Stimulated activated CD4-positive, alpha-beta T cell treated with anti-CD3 and anti-CD28 coated beads, TNF-alpha, amount 100 ng/mL, for 4 hours (primary cell): ENCODE measurements around the gene RRP9.

Experiments
- DNase-seq, 3 experiments: peaks; one replicate each; pipeline ENCODE4 v3.0.0-alpha.2; 2020; ENCODE audit warnings: low read depth in 3 of 3

The RRP9 gene

DNA sequence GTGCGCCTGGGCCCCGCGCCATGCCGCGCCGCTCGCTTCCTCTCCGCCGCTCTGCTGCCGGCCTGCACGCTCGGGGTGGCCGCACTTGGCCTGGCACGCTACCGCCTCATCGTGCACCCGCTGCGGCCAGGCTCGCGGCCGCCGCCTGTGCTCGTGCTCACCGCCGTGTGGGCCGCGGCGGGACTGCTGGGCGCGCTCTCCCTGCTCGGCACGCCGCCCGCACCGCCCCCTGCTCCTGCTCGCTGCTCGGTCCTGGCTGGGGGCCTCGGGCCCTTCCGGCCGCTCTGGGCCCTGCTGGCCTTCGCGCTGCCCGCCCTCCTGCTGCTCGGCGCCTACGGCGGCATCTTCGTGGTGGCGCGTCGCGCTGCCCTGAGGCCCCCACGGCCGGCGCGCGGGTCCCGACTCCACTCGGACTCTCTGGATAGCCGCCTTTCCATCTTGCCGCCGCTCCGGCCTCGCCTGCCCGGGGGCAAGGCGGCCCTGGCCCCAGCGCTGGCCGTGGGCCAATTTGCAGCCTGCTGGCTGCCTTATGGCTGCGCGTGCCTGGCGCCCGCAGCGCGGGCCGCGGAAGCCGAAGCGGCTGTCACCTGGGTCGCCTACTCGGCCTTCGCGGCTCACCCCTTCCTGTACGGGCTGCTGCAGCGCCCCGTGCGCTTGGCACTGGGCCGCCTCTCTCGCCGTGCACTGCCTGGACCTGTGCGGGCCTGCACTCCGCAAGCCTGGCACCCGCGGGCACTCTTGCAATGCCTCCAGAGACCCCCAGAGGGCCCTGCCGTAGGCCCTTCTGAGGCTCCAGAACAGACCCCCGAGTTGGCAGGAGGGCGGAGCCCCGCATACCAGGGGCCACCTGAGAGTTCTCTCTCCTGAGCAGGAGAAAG is 14.4 kb upstream of the RRP9 start:
- no peak for DNase-seq

DNA sequence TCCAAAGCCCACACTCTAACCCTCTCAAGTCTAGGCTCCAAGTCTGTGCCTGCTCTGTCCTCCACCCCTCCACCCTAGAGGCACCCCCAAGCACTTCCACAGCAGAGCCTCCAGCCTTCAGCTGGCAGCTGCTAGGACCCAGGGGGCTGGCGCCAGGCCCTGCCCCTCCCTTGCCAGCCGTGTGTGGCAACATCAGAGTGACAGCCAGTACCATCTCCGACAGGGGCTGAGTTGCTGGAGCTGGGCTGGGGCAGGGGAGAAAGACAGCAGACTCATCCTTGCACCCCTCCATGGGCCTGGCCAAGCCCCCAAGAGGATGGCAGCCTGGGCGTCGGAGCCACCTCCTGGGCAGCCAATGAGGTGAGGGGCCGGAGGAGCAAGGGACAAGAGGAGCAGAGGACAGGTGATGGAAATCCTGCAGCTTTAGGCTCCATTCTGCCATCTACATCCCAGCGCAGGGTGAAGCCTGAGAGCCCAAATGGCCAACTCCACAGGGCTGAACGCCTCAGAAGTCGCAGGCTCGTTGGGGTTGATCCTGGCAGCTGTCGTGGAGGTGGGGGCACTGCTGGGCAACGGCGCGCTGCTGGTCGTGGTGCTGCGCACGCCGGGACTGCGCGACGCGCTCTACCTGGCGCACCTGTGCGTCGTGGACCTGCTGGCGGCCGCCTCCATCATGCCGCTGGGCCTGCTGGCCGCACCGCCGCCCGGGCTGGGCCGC is 13.6 kb upstream of the RRP9 start, which contains the start of gene GPR62:
Gene GPR62, plus strand, starts transcription at position 207 of the 718 bp plus-strand sequence. Its CDS starts 272 bp downstream, at position 479.
- no peak for DNase-seq

DNA sequence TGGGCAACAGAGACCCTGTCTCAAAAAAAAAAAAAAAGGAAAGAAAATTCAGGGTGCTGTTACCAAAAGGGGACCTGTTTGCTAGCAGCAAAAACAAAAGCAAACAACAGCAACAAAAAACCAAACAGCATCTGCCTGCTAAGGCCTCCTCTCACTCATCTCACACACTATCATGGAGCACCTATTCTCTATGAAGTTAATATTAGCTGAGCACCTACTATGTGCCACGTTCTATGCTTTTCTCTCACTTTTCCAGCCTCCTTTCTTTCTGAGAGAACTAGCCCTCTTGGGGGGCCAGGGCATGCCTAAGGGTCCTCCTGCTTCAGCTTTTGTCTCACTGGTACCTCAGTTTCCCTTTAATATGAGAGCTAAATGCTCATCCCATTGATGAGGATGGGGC is 13.0 kb upstream of the RRP9 start:
- DNase-seq = no peak

DNA sequence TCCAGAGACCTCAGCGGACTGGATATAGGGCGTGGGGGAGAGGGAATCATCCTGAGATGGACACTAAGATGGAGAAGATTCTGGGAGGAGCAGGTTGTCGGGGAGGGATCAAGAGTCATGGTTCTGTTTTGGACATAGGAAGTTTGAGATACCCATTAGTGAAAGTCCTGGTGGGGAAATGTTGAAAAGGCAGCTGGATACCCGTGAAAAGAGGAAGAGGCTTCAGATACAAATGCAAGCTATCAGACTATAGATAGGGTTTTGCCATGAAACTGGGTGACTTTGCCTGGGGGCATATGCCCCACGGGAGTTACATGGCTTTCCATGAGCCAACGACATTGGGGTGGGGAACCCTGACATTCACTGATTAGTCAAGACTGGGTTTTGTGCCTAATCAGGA is 12.4 kb upstream of the RRP9 start:
- no peak for DNase-seq

DNA sequence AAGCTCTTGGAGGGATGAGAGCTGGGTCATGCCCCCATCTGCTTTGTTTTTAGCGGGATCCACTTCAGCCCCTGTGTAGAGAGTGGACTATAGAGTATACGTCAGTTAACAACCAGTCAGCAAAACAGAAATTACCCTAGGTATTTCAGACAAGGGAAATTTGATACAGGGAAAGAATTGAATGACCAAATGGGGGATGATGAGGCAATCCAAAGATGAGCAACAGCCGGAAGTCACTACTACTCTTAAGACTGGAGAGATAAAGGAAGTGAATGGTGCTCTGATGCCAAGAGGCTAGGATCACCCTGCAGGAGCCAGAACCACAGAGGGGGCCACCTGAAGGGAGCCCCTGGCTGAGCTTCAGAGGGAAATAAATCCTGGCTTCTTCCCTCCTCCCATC is 11.7 kb upstream of the RRP9 start:
- no peak for DNase-seq

DNA sequence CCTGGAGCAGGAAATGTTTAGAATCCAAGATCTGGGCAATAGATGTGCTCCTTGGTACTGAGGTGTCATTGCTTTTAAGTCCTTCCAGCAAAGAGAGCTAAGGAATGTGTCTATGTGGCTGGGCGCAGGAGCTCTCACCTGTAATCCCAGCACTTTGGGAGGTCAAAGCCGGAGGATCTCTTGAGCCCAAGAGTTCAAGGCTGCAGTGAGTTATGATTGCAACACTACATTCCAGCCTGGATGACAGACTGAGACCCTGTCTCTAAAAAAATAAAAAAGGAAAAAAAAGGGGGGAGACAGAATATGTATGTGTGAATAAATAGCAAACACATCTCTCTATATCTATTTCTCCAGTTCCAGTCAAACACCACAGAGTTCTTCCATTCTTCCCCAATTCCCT is 9.2 kb upstream of the RRP9 start:
- DNase-seq = no peak

DNA sequence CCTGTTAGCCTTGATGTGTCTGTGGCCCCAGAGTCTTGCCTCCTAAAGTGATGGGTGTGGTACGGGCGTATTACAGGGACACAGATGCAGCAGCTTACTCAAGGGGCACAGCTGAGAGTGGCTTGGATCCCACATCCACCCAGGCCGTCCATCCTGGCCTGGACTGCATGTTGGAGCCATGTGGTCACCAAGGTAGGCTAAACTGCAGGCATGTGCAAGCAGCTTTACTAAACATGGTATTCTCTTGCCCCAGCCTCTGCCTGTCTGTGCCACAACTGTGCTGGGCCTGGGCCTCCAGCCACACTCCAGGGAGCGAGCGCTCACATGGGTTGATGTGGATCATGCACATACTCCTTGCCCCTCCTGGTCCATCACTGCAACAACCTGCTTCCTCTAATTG is 7.4 kb upstream of the RRP9 start:
- no peak for DNase-seq

DNA sequence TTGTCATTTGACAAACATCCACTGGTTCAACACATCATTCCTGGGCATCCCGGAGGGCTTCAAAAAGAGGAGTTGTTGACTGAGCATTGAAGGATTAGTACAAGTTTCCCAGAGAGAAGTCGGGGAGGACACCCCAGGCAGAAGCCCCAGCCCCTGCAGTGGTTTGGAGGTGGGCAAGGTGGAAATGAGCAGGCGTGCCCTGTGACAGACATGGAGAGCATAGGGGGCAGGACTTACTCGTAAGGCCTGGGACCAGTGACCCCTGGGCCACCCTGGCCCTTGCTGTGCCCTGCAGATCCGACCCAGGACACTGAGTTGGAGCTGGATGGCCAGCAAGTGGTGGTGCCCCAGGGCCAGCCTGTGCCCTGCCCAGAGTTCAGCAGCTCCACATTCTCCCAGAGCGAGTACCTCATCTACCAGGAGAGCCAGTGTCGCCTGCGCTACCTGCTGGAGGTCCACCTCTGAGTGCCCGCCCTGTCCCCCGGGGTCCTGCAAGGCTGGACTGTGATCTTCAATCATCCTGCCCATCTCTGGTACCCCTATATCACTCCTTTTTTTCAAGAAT is 6.4 kb upstream of the RRP9 start:
- no peak for DNase-seq

DNA sequence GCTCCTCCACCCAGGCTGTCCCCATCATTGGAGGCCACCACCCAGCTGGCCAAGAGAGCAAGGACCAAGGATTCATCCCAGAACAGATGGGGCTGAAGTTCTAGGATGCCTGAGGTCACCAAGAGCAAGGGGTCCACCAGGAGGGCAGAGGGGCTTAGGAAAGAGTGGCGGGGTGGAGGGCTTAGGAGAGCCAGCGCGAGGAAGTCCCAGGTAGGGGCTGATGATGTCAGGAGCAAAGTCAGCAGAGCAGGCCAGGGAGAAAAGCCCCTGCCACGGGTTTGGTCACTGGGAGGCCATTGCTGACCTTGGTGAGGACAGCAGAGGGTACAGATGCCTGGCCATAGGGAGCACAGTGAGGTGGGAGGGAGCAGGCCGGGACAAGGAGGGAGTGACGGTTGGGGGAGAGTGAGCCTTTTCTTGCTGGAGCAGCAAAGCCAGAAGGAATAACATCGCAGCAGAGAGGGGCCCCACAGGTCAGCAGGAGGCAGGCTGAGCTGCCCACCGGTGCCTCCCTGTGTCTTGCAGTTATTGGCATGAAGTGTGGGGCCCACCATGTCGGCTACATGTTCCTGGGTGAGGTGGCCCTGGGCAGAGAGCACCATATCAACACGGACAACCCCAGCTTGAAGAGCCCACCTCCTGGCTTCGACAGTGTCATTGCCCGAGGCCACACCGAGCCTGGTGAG is 5.7 kb upstream of the RRP9 start:
- DNase-seq = no peak

DNA sequence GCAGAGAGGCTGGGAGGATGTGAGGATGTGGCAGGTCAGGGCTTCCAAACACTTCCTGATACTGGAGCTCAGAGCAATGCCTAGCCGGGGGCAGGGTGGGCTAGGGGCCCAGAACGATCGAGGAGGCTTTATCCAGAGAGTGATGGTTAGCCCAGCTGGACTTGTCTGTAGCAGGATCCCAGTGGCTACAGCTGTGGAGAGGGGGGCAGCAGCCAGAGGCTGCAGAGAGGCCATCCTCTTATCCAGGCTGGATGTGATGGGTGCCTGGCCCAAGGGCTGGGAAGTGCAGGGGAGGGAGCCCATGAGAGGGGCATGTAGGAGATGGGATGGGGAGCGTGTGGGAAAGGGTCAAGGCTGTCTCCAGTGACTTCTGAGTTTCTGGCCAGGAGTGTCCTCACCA is 5.1 kb upstream of the RRP9 start:
- DNase-seq = no peak

DNA sequence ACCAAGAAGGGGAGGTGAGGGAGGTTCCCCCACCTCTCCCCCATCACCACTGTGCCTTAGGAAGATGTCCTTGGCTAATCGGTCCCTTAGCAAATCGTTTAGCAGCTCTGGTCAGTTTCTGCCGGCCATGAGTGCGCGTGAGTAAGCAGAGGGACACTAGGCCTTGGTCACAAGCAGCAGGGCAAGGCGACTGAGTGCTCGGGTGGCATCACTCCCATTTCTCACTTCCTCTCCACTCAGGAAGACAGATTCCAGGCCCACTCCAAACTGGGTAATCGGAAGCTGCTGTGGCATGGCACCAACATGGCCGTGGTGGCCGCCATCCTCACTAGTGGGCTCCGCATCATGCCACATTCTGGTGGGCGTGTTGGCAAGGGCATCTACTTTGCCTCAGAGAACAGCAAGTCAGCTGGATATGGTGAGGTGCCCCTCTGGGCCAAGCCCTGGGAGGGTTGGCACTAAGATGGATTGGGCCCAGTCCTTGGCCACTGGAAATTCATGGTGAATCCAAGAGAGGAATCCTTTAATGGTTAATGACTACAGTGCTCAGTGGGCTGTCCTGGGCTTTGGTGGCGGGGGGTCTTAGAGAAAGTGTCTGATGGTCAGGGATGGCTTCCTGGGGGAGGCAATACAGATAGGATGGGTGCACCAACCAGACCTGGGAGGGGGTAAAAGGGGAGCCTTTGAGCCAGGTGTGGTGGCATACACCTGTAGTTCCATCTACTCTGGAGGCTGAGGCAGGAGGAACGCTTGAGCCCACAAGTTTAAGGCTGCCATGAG is 4.4 kb upstream of the RRP9 start:
- no peak for DNase-seq

DNA sequence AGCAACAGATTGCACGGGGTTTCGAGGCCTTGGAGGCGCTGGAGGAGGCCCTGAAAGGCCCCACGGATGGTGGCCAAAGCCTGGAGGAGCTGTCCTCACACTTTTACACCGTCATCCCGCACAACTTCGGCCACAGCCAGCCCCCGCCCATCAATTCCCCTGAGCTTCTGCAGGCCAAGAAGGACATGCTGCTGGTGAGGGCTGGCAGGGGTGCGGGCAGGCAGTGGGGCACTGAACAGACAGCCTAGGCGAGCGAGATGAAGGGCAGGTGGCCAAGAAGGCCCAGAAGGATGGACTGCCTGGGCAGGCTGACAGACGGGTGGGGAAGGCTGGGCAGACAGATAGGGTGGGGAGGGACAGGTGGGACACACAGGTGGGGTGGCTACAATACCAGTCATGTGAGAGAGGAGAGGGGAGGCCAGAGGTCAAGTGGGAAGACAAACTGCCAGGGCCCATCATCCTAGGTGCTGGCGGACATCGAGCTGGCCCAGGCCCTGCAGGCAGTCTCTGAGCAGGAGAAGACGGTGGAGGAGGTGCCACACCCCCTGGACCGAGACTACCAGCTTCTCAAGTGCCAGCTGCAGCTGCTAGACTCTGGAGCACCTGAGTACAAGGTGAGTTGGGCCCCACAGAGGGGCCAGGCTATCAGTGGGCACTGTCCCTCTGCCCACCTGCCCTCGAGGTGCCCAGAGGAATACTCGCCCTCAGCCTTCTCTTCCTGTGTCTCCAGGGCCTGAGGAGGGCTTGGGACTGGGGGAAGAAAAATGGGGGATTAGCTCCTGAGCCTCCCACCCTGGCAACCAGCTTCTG is 3.5 kb upstream of the RRP9 start:
- DNase-seq = no peak

DNA sequence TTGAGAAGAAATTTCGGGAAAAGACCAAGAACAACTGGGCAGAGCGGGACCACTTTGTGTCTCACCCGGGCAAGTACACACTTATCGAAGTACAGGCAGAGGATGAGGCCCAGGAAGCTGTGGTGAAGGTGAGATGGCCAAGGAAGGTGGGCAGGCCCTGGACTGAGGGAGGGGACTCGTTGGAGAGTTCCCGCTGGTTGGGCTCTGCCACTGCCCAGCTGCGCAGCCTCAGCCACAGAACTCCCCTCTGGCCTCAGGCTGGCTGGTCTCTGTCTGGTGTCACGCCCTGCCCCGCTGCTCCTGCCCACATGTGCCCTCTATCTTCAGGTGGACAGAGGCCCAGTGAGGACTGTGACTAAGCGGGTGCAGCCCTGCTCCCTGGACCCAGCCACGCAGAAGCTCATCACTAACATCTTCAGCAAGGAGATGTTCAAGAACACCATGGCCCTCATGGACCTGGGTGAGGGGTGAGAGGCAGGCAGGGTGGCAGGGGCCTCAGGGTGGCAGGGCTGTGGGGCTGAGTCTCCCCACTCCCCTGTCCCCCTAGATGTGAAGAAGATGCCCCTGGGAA is 2.8 kb upstream of the RRP9 start:
- DNase-seq = no peak

DNA sequence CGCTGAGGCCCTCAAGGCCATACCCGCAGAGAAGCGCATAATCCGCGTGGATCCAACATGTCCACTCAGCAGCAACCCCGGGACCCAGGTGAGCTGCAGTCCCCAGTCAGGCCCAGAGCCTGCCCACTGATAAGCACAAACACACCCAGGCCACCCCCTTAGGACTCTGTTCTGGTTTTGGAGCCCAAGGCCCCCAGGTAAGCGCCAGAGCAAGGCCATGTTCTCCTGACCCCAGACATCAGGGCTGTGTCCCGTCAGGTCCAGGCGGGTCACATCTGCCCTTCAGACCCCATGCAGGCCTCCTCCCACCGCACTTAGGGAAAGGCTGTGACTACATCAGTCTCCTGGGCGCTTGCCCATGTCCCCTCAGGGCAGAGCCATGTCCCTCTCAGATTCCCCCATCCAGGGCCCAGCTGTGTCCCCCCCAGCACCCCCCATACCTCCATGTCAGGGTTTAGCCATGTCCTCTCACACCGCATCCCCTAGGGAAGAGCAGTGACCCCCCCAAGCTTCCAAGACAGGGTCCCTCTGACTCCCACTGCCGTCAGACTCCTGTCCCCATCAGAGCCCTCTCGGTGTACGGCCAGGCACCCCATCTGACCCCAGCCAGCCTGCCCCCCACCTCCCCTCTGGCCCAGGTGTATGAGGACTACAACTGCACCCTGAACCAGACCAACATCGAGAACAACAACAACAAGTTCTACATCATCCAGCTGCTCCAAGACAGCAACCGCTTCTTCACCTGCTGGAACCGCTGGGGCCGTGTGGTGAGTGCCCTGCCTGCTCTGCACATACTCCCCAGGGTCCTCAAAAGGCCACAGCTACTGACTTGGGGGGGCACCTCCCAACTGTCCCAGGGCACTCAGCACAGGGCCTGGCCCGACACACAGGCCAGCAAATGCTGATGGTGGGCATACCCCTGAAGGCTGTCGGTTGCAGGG is 2.0 kb upstream of the RRP9 start:
- DNase-seq = no peak

DNA sequence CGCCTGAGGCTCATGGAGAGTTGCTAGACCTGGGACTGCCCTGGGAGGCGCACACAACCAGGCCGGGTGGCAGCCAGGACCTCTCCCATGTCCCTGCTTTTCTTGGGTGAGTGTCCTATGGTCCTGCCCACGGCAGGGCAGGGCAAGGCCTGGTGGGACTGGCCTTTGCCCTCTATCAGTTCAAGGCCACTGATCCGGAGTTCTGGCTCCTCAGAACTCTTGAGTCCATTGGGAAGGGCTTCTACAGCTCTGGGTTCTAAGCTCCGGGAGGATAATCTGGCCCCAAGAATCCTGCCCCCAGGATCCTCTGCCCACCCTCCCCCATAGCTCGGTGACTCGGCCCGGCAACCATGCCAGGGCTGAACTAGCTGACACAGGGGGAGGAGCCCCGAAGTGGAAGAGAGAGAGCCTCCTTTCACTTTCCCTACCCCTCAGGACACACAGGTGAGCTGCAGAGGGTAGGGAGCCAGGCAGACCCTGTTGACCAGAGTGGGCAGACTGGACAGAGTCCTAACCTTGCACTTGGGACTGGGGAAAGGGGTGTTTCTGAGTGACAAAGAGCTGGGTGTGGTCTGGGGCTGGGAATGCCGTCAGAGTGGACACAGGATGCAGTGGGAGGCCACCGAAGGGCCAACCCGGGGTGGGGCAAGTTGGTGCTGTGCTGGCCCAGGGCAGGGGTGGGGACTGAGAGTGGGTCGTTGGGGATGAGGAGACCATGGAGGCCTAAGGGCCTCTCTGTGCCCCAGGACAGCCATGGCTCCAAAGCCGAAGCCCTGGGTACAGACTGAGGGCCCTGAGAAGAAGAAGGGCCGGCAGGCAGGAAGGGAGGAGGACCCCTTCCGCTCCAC is 1.1 kb upstream of the RRP9 start:
- peak; percentile 27 to 45 (median 44) for DNase-seq

DNA sequence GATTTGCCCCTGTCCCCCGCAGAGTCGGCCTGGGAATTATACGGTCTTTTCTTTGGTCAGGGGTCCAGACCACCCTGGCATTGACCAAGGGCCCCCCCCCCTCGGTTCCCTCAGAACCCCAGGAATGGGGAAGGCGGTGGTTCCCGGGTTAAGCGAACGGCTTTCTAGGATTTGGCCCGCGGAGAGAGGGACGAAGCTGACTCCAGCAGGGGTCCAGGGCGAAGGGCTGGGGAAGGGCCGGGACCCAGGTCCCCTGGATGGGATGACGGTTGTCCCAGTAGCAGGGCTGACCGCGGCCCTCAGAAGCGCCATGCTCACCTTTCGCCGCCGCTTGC is 274 bp downstream of the RRP9 start:
- DNase-seq = no peak

DNA sequence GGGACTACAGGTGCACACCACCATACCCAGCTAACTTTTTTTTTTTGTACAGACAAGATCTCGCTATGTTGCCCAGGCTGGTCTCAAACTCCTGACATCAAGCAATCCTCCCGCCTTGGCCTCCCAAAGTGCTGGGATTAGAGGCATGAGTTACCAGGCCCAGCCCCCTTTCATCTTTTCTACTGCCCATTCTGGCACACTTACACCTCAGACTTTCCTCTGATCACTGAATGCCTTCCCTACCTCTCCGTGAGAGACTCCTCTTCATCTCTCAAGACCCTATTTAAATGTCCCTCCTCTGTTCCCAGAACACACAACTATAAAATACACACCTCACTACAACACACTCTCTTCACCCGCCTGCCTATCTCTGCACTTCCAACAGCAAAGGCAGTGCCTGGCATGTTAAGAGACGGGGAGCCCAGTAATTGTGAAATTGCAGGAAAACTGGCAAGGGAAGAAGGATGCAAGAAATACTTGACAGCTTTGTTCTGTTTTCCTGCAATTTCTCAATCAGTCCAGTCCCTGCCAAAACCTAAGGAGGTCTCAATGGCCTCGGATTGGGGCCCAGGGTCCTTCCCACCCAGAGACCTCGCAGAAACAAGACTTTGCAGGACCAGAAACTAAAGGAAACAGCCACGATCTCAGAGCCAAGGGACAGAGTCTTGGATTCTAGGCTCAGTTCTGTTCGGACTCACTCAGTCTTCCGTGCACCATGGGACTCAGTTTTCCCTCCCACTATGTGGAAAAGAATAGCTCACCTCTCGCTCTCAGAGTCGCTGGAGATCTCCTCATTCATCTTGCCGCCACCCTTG is 849 bp downstream of the RRP9 start:
- DNase-seq = no peak
